ENCODE results near the gene SENP6.

- TF ChIP-seq YY1 (IDR thresholded peaks at IDR 0.05; ENCODE audit: insufficient read depth, insufficient read length) (no peak), SUZ12 (IDR thresholded peaks at IDR 0.05; ENCODE audit: extremely low read depth, insufficient read depth, insufficient read length) (no peak), ZNF274 (IDR thresholded peaks at IDR 0.05; ENCODE audit: low read depth, low read length) (no peak)
These were observed 19.0 kb downstream of the SENP6 start for GRCh38 chr6:75620381-75621304.

All from NT2/D1 (cell line).